GM12878 (cell line): ENCODE measurements around the gene KBTBD7. TPM values are rescaled to one million over a fixed set of nuclear protein-coding genes. Genes with fewer than 3 reads are reported as not detected.

ENCODE experiments used
- ATAC-seq: fragments of 200-7000 bp; cut with Tn5 transposase; 3 replicates; pipeline ENCODE4 v1.9.1; 2020; ENCODE audit warnings: mild to moderate bottlenecking, moderate library complexity
- BruUV-seq: library from RNA; stranded (reverse); fragments of 400-500 nt; replicated peaks from 2 replicates; lab custom pipeline; 2021; lab: Mats Ljungman, UMichigan
- CTCF ChIA-PET: fragments of 300-600 bp; sonication (Branson Sonifier 250); formaldehyde crosslinking; extraction: SDS; loops from one replicate; lab custom pipeline; 2021; ENCODE audit warnings: inconsistent platforms; lab: Yijun Ruan, JAX
- POLR2A ChIA-PET: fragments of 350-600 bp; formaldehyde crosslinking; extraction: SDS; loops from one replicate; lab custom pipeline; 2021; ENCODE audit warnings: inconsistent platforms; lab: Charles Lee
- RAD21 ChIA-PET: fragments of 300-600 bp; sonication (Branson Sonifier 250); formaldehyde crosslinking; loops from one replicate; lab custom pipeline; 2023; ENCODE audit warnings: antibody characterized with exemption; ENCODE audit not compliant: unreplicated experiment; lab: Charles Lee
- SMC1A ChIA-PET: fragments of 300-600 bp; sonication (Branson Sonifier 250); formaldehyde crosslinking; loops from one replicate; lab custom pipeline; 2023; ENCODE audit not compliant: unreplicated experiment, uncharacterized antibody; lab: Charles Lee
- DNase-seq: peaks from one replicate; pipeline ENCODE4 v3.0.0-alpha.2; 2011; ENCODE audit warnings: low read depth, low spot score
- FAIRE-seq: peaks from 3 replicates; lab custom pipeline; 2011; peaks lifted over from hg19 to GRCh38; lab: Jason Lieb, UNC
- H2AFZ ChIP-seq: 2 replicates; pipeline ENCODE4 v1.6.0; 2011; ENCODE audit warnings: low read depth, low read length, control low read depth; ENCODE audit not compliant: control insufficient read depth
- H3K27ac ChIP-seq: 2 replicates; pipeline ENCODE4 v1.5.1; 2011; ENCODE audit warnings: control low read depth; ENCODE audit not compliant: control insufficient read depth, insufficient read depth
- H3K27me3 ChIP-seq, 2 experiments: replicated peaks in 1 of 2; 2 replicates each; pipeline versions ENCODE4 v1.6.0 to v1.6.1; 2011; ENCODE audit warnings: low read length in 1 of 2; ENCODE audit not compliant: control insufficient read depth in 2 of 2, insufficient read depth in 2 of 2
- H3K36me3 ChIP-seq, 2 experiments: 2 replicates each; pipeline ENCODE4 v1.5.1; 2011; ENCODE audit warnings: low read length in 1 of 2; ENCODE audit not compliant: control insufficient read depth in 2 of 2, insufficient read depth in 2 of 2
- H3K4me1 ChIP-seq: 2 replicates; pipeline ENCODE4 v1.6.1; 2011; ENCODE audit warnings: mild to moderate bottlenecking, low read length, moderate library complexity, mixed read lengths; ENCODE audit not compliant: control insufficient read depth, insufficient read depth
- H3K4me2 ChIP-seq: 2 replicates; pipeline ENCODE4 v1.6.0; 2011; ENCODE audit warnings: control low read depth; ENCODE audit not compliant: control insufficient read depth, insufficient read depth
- H3K4me3 ChIP-seq: fragments of 200-600 bp; sonication (generic); 2 replicates; pipeline ENCODE4 v1.5.1; 2016
- H3K79me2 ChIP-seq: 2 replicates; pipeline ENCODE4 v1.6.0; 2011; ENCODE audit warnings: low read length; ENCODE audit not compliant: control insufficient read depth, insufficient read depth
- H3K9ac ChIP-seq: 2 replicates; pipeline ENCODE4 v1.8.0; 2011; ENCODE audit warnings: low read length, control low read depth, mixed read lengths; ENCODE audit not compliant: control insufficient read depth, insufficient read depth
- H3K9me3 ChIP-seq: replicated peaks from 3 replicates; pipeline ENCODE4 v1.5.1; 2011; ENCODE audit warnings: mild to moderate bottlenecking, low read length; ENCODE audit not compliant: control insufficient read depth, insufficient read depth
- H4K20me1 ChIP-seq: 2 replicates; pipeline ENCODE4 v1.6.0; 2011; ENCODE audit not compliant: control insufficient read depth, insufficient read depth
- BACH1 ChIP-seq: fragments of 450-650 bp; IDR thresholded peaks from 2 replicates; pipeline ENCODE4 v1.6.1; 2017; ENCODE audit warnings: mild to moderate bottlenecking, borderline replicate concordance
- BCL3 ChIP-seq: IDR thresholded peaks from 2 replicates; pipeline ENCODE4 v1.6.1; 2011; ENCODE audit warnings: borderline replicate concordance, low read depth, mild to moderate bottlenecking, moderate library complexity, low read length; ENCODE audit not compliant: insufficient read depth, poor library complexity, severe bottlenecking
- CBX5 ChIP-seq: sonication (generic); IDR thresholded peaks from 2 replicates; pipeline ENCODE4 v1.6.1; 2016; ENCODE audit warnings: low read depth, moderate library complexity, mild to moderate bottlenecking, inconsistent platforms
- DPF2 ChIP-seq: fragments of 450-650 bp; IDR thresholded peaks from 2 replicates; pipeline ENCODE4 v1.6.1; 2017; ENCODE audit warnings: mild to moderate bottlenecking
- EP300 ChIP-seq, 2 experiments: fragments of 150-350 bp in 1 of 2; IDR thresholded peaks; 2 replicates each; pipeline ENCODE4 v1.6.1; 2011 to 2012; ENCODE audit warnings: low read depth in 2 of 2, low read length in 2 of 2, borderline replicate concordance in 1 of 2, improper control_type of control experiment in 1 of 2, inconsistent platforms in 1 of 2; ENCODE audit not compliant: control insufficient read depth in 1 of 2
- EZH2 ChIP-seq: IDR thresholded peaks from 2 replicates; pipeline ENCODE4 v1.6.1; 2012; ENCODE audit warnings: low read depth, mild to moderate bottlenecking, control low read depth, inconsistent platforms, low read length, borderline replicate concordance; ENCODE audit not compliant: control insufficient read depth
- FOXK2 ChIP-seq: fragments of 450-650 bp; IDR thresholded peaks from 2 replicates; pipeline ENCODE4 v1.6.1; 2017; ENCODE audit warnings: mild to moderate bottlenecking, moderate library complexity
- KAT2A ChIP-seq: conservative IDR thresholded peaks from 2 replicates; pipeline ENCODE4 v1.6.1; 2011; ENCODE audit warnings: low read depth, low read length; ENCODE audit not compliant: control insufficient read depth
- MXI1 ChIP-seq: fragments of 150-350 bp; IDR thresholded peaks from 2 replicates; pipeline ENCODE4 v1.6.1; 2011; ENCODE audit warnings: low read depth, mild to moderate bottlenecking, inconsistent platforms, low read length, improper control_type of control experiment
- NBN ChIP-seq: fragments of 450-650 bp; IDR thresholded peaks from 2 replicates; pipeline ENCODE4 v1.6.1; 2016
- RELA ChIP-seq: fragments of 450-650 bp; IDR thresholded peaks from 2 replicates; pipeline ENCODE4 v1.8.0; 2014; ENCODE audit warnings: borderline replicate concordance; ENCODE audit not compliant: partially characterized antibody
- REST ChIP-seq: IDR thresholded peaks from 2 replicates; pipeline ENCODE4 v1.6.1; 2012; ENCODE audit warnings: mild to moderate bottlenecking, low read depth, low read length
- SUPT20H ChIP-seq: IDR thresholded peaks from 2 replicates; pipeline ENCODE4 v1.6.1; 2011; ENCODE audit warnings: low read depth, mild to moderate bottlenecking, low read length, moderate library complexity, borderline replicate concordance; ENCODE audit not compliant: control insufficient read depth
- ZBTB11 ChIP-seq: fragments of 450-650 bp; formaldehyde crosslinking; IDR thresholded peaks from 2 replicates; pipeline ENCODE4 v1.5.0; 2022; ENCODE audit warnings: mild to moderate bottlenecking, missing genetic modification characterization
- ZNF384 ChIP-seq: IDR thresholded peaks from 2 replicates; pipeline ENCODE4 v1.6.1; 2012; ENCODE audit warnings: low read depth, mild to moderate bottlenecking, low read length, improper control_type of control experiment, borderline replicate concordance
- WGBS: methylation state at CpG from one replicate; pipeline ENCODE4 v1.1.6; 2016; ENCODE audit warnings: low lambda C conversion rate; ENCODE audit not compliant: insufficient replicate concordance, insufficient coverage; ENCODE audit errors: missing lambda C conversion rate; 5-methylcytosine and 5-hydroxymethylcytosine counted together
- in situ Hi-C: fragments of 300-500 bp; cut with MboI; formaldehyde crosslinking; loops from 9 replicates; pipeline ENCODE4 v1.14.3; 2018; ENCODE audit warnings: mixed read lengths
- intact Hi-C: fragments of 100-400 bp; cut with micrococcal nuclease; formaldehyde crosslinking; loops from one replicate; pipeline ENCODE4 v1.14.2; 2022; ENCODE audit not compliant: unreplicated experiment
- polyA plus RNA-seq, 11 experiments: library from polyadenylated mRNA; depleted of rRNA in 4 of 11; unstranded in 6 of 11; stranded (reverse) in 5 of 11; fragments of >200 nt; fragmentation: Nextera tagmentation in 4 of 11; fragmentation: Illumina TruSeq in 1 of 11; extraction: Ambion mirVana in 4 of 11; extraction: Trizol in 1 of 11; gene quantifications; 1 replicate in 1 of 11; 2 replicates in 10 of 11; pipeline versions ENCODE4 v1.2.1 to v1.2.3, GENCODE V29; 2011 to 2016; ENCODE audit warnings: inconsistent platforms in 2 of 11, missing spikeins in 2 of 11, low read depth in 1 of 11
- total RNA-seq, 4 experiments: library from RNA; depleted of rRNA in 3 of 4; stranded (reverse); fragments of >200 nt in 3 of 4; fragmentation: Illumina TruSeq in 1 of 4; extraction: Trizol in 1 of 4; gene quantifications; 2 replicates each; pipeline versions ENCODE4 v1.2.1 to v1.2.3, GENCODE V29; 2013 to 2021

KBTBD7 gene
- total and polyA plus RNA-seq, 10 of the 15 experiments (the other 5 are each of a cell fraction or from before 2014, with no cell fraction given): 1.8 to 6.0 (median 4.3) TPM

DNA sequence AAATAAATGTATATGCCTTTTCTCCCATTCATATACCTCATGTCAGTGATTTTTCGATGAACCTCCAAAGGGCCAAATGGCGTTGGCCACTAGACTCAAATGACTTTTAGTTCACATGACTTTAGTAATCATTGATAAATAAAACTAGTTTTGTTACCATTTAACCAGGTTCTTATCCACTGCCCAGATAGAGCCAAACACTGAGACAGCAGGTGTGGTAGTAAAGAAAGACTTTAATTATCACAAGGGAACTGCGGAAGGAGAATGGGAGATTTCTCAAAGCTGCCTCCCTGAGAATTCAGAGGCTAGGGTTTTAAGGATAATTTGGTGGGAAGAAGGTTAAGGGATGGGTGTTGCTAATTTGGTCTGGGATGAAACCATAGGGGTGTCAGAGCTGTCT, 42.4 kb downstream of the KBTBD7 start (continued):
- TF ChIP-seq SUPT20H (no peak), BACH1 (no peak), NBN (no peak)
- TF ChIP-seq, all 136 proteins: peak for 0

GRCh38 chr13:41150058-41150457, 44.3 kb downstream of the KBTBD7 start:
- no peaks in the 10 kb centered on the region for H3K36me3 ChIP-seq
- H3K79me2 ChIP-seq: no peaks in the 10 kb centered on the region
- in situ Hi-C loops (no loop called here), intact Hi-C loops (no loop called here)
- H3K4me2 ChIP-seq: no peak overlapping the region
- no peak overlapping the region for H2AFZ ChIP-seq
- ATAC-seq: no peak
- no peak overlapping the region for H3K4me3 ChIP-seq
- SMC1A ChIA-PET: no interaction called here
- no peaks in the 10 kb centered on the region for H4K20me1 ChIP-seq
- CTCF ChIA-PET: no interaction called here
- peaks cover 15% of the 10 kb centered on the region for H3K9me3 ChIP-seq
- no peak overlapping the region for H3K9ac ChIP-seq
- FAIRE-seq: no peak
- DNase-seq: no peak
- no peak overlapping the region for H3K27ac ChIP-seq
- H3K4me1 ChIP-seq: no peaks in the 10 kb centered on the region
- BruUV-seq: no TSS peak
- RAD21 ChIA-PET: no interaction called here
- H3K27me3 ChIP-seq: no peaks in the 10 kb centered on the region
- POLR2A ChIA-PET: no interaction called here
- WGBS: 53% methylated on average over 2 of the region's 2 CpGs
- TF ChIP-seq KAT2A (no peak), MXI1 (no peak), EP300 (IDR thresholded peaks at IDR 0.05; ENCODE audit: borderline replicate concordance in 1 of 2, control insufficient read depth in 1 of 2, low read depth in 2 of 2, low read length in 2 of 2) (no peak), REST (no peak), ZNF384 (no peak), ZBTB11 (CRISPR knock-in tag) (no peak), RELA (no peak), FOXK2 (no peak), DPF2 (no peak), BCL3 (no peak), CBX5 (no peak), EZH2 (no peak)
